ENCODE measurements around the gene BACH2. TPM values are rescaled to one million over a fixed set of nuclear protein-coding genes. Genes with fewer than 3 reads are reported as not detected.

BACH2 gene
- total RNA-seq, 6 donors from 2014 or later = 3.1 to 6.8 (median 5.3) TPM

DNA sequence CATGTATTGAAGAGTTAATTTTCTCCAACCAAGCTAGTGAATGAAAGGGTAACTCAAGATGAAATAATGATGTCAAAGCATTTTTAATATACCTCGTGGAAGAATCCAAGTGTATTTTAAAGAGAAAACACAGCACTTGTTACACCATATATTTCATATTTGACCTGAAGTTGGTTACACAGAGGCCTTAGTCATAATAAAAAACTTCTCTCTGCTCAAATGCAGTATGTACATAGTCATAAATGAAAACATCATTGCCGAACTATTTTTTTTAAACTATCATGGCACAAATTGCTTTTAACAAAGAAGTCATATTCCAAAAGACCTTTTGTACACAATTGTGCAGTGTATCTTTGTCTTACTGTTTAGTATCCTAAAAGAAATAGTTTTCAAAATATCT is 43.0 kb downstream of the BACH2 start:
- Histone ChIP-seq H3K27ac (no peak overlapping the region), H3K4me1 (no peaks in the 10 kb centered on the region), H3K9me3 (no peaks in the 10 kb centered on the region), H3K36me3 (no peaks in the 10 kb centered on the region), H3K4me3 (no peak overlapping the region), H3K27me3 (no peaks in the 10 kb centered on the region)
- 75 to 91% methylated on average over 2 of the region's 2 CpGs for WGBS, 2 donors
- no peak for ATAC-seq (ENCODE audit: low FRiP score in 2 of 2)
- no peak for DNase-seq
- TF ChIP-seq POLR2AphosphoS5 (IDR thresholded peaks at IDR 0.05) (no peak), EP300 (IDR thresholded peaks at IDR 0.05) (no peak), POLR2A (IDR thresholded peaks at IDR 0.05) (no peak)
- TF ChIP-seq, protein P1, sequence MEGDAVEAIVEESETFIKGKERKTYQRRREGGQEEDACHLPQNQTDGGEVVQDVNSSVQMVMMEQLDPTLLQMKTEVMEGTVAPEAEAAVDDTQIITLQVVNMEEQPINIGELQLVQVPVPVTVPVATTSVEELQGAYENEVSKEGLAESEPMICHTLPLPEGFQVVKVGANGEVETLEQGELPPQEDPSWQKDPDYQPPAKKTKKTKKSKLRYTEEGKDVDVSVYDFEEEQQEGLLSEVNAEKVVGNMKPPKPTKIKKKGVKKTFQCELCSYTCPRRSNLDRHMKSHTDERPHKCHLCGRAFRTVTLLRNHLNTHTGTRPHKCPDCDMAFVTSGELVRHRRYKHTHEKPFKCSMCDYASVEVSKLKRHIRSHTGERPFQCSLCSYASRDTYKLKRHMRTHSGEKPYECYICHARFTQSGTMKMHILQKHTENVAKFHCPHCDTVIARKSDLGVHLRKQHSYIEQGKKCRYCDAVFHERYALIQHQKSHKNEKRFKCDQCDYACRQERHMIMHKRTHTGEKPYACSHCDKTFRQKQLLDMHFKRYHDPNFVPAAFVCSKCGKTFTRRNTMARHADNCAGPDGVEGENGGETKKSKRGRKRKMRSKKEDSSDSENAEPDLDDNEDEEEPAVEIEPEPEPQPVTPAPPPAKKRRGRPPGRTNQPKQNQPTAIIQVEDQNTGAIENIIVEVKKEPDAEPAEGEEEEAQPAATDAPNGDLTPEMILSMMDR (IDR thresholded peaks at IDR 0.05) = no peak

DNA sequence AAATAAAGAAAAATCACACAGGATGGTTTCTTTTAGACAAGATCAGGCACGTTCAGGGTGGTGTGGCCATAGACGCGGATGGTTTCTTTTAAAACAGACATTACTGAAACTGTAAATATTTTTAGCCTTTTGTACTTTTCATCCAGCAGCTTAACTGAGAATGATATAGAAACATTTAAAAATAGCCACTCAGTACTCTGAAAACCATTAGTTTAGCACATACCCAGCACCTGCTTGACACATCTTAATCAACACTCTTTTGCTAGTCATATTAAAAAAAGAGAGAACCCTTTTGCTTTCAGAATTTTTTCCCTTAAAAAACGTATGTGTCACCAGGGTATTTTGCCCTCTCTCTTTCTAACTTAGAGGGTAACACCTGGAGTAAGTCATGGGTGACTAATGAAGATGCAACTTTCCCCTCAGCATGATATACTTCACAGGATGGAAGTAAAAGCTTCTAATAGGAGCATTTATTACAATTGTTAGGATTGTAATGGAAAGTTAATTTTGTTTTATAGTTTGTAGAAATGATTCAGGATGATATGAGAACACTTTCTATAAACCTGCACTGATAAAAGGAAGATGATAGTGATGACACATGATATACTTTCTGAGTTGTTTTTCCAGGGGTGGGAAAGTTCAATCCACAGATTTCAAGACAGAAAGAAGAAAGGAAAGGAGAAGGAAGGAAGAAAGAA is 45.2 kb downstream of the BACH2 start:
- Histone ChIP-seq H3K36me3 (peaks cover 0 to 5% (median 0%) of the 10 kb centered on the region in 4 donors), H3K27me3 (no peaks in the 10 kb centered on the region), H3K4me3 (no peak overlapping the region), H3K27ac (no peak overlapping the region), H3K4me1 (no peaks in the 10 kb centered on the region), H3K9me3 (no peaks in the 10 kb centered on the region)
- TF ChIP-seq POLR2A (IDR thresholded peaks at IDR 0.05) = no peak
- TF ChIP-seq, protein P1 (IDR thresholded peaks at IDR 0.05) = no peak
- no peak for TF ChIP-seq POLR2AphosphoS5 (IDR thresholded peaks at IDR 0.05)
- TF ChIP-seq EP300 (IDR thresholded peaks at IDR 0.05) = no peak
- DNase-seq (no peak), ATAC-seq (ENCODE audit: low FRiP score in 2 of 2) (no peak)
- 82 to 86% methylated on average over 4 of the region's 4 CpGs for WGBS, 2 donors

DNA sequence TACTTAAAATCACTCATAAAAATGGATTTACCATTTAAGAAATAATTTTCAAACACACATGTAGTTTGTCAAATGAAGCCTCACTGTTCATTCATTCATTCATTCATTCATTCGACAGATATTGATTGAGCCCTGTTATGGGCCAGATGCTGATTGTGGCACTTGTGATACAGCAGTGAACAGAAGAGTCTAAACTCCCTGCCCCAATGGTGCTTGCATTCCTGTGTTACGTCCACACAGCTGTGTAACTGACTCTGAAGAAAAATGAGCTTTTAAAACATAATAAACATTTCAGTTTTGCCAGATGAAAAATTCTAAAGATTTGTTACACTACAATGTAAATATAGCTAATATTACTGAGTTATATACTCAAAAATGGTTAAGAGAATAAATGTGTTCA is 46.2 kb downstream of the BACH2 start:
- H3K36me3 ChIP-seq = peaks cover 0 to 5% (median 0%) of the 10 kb centered on the region in 4 donors
- no peaks in the 10 kb centered on the region for H3K27me3 ChIP-seq
- H3K27ac ChIP-seq = no peak overlapping the region
- ATAC-seq (ENCODE audit: low FRiP score in 2 of 2) (no peak), DNase-seq (no peak)
- 90 to 91% methylated on average over 2 of the region's 2 CpGs for WGBS, 2 donors
- no peaks in the 10 kb centered on the region for H3K9me3 ChIP-seq
- TF ChIP-seq POLR2AphosphoS5 (IDR thresholded peaks at IDR 0.05) = no peak
- TF ChIP-seq POLR2A (IDR thresholded peaks at IDR 0.05) = no peak
- no peak overlapping the region for H3K4me3 ChIP-seq
- H3K4me1 ChIP-seq = no peaks in the 10 kb centered on the region

DNA sequence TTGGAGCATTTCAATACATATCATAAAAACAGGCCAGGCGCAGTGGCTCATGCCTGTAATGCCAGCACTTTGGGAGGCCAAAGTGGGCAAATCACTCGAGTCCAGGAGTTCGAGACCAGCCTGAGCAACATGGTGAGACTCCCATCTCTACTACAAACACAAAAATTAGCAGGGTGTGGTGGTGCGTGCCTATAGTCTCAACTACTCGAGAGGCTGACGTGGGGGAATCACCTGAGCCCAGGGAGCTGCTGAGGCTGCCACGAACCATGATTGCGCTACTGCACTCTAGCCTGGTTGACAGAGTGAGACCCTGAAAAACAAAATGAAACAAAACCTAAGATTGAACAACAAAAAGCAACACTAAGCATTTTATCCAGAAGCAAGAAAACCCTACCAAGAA is 47.2 kb downstream of the BACH2 start:
- no peak overlapping the region for H3K27ac ChIP-seq
- H3K27me3 ChIP-seq = no peaks in the 10 kb centered on the region
- H3K36me3 ChIP-seq = peaks cover 0 to 5% (median 0%) of the 10 kb centered on the region in 4 donors
- no peaks in the 10 kb centered on the region for H3K4me1 ChIP-seq
- H3K4me3 ChIP-seq = no peak overlapping the region
- ATAC-seq (ENCODE audit: low FRiP score in 2 of 2) = no peak
- DNase-seq = no peak
- no peaks in the 10 kb centered on the region for H3K9me3 ChIP-seq
- 94 to 97% methylated on average over 8 of the region's 8 CpGs for WGBS, 2 donors
- TF ChIP-seq POLR2AphosphoS5 (IDR thresholded peaks at IDR 0.05) (no peak), EP300 (IDR thresholded peaks at IDR 0.05) (no peak)
- TF ChIP-seq, protein P1 (IDR thresholded peaks at IDR 0.05) = no peak

DNA sequence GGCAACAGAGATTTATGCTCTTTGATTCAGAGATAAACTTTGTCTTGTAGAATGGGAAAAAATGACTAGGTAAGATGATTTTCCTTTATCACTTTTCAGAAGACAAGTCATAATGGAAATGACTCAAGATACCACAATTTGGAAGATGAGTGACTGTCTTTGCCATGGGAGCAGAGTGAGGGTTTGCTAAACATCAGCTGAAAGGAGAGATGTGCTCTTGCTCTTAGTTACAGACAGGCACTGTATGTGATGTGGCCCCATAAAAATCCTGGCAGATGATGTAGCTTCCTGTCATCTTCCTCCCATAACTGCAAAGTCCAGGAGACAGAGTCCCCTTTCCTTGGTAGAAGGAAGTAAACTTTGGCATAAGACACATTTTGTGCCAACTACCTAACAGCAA is 47.6 kb downstream of the BACH2 start:
- no peaks in the 10 kb centered on the region for H3K27me3 ChIP-seq
- no peak for TF ChIP-seq POLR2A (IDR thresholded peaks at IDR 0.05)
- TF ChIP-seq POLR2AphosphoS5 (IDR thresholded peaks at IDR 0.05) = no peak
- TF ChIP-seq, protein P1 (IDR thresholded peaks at IDR 0.05) = no peak
- no peak for TF ChIP-seq EP300 (IDR thresholded peaks at IDR 0.05)
- ATAC-seq (ENCODE audit: low FRiP score in 2 of 2) = no peak

More for the DNA sequence above, 47.6 kb downstream of the BACH2 start:
- no peaks in the 10 kb centered on the region for H3K9me3 ChIP-seq
- peaks cover 0 to 5% (median 0%) of the 10 kb centered on the region in 4 donors for H3K36me3 ChIP-seq
- no peaks in the 10 kb centered on the region for H3K4me1 ChIP-seq
- H3K4me3 ChIP-seq = no peak overlapping the region
- H3K27ac ChIP-seq = no peak overlapping the region
- no peak for DNase-seq

Data from upper lobe of left lung (tissue), 6 donors.